Cardiac fibroblast (primary cell): Measurements from ENCODE around the gene FGGY.
A peak's percentile ranks its signal among the peaks of the same experiment; 100 is the strongest.

Experiments used
- DNase-seq, 2 donors: peaks; one replicate each; pipeline versions ENCODE4 v3.0.0 to v3.0.0-alpha.2; 2010; ENCODE audit warnings: low read depth in 2 of 2
- H3K4me3 ChIP-seq, 2 donors: replicated peaks in 1 of 2; 1 replicate in 1 of 2; 2 replicates in 1 of 2; pipeline ENCODE4 v1.5.1; 2011; ENCODE audit warnings: low read depth in 2 of 2, low read length in 2 of 2, mild to moderate bottlenecking in 2 of 2, moderate library complexity in 1 of 2
- TF ChIP-seq, protein P1 (sequence below): IDR thresholded peaks from one replicate; pipeline ENCODE4 v1.5.1; 2011; ENCODE audit warnings: low read depth, mild to moderate bottlenecking, low read length, inconsistent platforms

FGGY gene

DNA sequence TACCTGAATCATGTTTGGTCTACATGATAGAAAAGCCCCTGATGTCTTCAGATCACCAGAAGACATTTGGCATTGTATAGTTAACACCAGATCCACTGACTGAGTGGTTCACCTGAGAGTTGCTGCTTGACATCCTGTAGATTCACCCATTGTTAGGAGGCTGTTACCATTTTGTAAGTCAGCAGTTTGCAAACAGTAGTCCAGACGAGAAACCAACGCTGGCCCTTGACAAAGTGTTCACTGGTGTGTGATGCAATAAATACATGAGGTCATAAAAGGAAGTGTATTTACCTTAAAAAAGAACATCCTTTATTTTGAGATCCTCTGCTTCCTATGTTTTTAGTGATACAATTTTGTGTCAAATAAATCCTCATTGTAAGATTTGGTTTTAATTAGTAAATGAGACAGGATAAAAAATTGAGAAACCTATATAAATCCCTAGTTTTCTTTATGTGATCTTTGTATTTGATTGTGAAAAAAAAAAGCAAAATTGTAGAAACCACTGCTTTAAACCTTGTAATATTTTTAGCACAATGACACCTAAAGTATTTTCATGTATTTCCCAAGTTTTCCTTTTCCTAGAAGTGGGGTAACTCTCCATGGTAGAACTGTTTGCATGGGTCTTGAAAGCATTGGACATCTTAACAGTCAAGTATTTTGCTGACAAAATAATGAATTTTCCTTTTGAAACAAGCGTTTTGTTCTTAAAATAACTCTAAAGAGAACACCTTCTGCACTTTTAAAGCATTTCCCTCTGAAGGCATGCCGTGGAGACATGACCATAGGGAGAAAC lies 204.3 kb downstream of the FGGY start:
- DNase-seq = peak in 1 of 2 donors; percentile 42
- TF ChIP-seq, protein P1, sequence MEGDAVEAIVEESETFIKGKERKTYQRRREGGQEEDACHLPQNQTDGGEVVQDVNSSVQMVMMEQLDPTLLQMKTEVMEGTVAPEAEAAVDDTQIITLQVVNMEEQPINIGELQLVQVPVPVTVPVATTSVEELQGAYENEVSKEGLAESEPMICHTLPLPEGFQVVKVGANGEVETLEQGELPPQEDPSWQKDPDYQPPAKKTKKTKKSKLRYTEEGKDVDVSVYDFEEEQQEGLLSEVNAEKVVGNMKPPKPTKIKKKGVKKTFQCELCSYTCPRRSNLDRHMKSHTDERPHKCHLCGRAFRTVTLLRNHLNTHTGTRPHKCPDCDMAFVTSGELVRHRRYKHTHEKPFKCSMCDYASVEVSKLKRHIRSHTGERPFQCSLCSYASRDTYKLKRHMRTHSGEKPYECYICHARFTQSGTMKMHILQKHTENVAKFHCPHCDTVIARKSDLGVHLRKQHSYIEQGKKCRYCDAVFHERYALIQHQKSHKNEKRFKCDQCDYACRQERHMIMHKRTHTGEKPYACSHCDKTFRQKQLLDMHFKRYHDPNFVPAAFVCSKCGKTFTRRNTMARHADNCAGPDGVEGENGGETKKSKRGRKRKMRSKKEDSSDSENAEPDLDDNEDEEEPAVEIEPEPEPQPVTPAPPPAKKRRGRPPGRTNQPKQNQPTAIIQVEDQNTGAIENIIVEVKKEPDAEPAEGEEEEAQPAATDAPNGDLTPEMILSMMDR = no peak
- no peak overlapping the region for H3K4me3 ChIP-seq

DNA sequence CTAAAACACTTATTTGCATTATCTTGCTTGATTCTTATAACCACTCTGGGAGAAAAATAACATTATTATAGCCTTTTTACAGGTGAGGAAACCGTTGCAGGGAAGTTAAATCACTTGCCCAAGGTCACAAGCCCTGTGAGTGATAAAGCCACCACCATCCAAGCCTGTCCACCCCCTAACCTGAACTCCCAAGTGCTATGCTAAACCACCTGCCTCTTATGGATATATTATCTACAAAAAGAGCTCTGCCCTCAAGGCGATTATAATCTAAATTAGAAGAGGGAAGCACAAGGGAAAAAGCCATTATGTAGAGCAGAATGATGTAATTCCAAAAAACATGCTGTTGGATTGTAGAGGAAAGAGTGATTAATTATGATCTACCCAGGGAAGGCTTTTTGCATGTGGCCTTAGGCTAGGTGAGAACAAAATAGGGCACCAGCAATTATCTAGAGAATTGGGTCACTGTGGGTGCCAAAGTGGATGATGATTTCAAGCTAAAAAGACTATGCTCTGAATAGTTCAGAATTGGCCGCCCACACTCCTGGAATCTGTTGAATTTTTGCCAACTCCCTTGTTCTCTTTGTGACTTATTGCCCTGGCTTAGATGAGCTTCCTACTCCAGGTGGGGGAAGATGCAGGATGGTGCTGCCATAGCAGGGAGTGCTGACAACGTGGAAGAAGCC lies 205.3 kb downstream of the FGGY start:
- H3K4me3 ChIP-seq = no peak overlapping the region
- TF ChIP-seq, protein P1 = no peak
- no peak for DNase-seq

DNA sequence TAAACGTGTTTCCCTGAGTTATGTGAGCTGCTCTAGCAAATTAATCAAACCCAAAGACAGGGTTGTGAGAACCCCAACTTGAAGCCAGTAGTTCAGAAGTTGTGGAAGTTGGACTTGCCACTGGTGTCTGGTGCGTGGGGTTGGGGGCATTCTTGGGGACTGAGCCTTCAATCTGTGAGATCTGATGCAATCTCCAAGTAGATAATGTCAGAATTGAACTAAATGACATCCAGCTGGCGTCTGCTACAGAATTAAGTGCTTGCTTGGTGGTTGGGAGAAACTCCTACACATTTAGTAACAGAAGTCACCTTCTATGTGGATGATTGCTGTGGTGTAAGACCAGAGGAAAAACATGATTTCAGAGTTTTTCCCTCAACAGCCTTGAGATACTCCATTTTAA lies 207.4 kb downstream of the FGGY start:
- TF ChIP-seq, protein P1 = no peak
- DNase-seq = no peak
- no peak overlapping the region for H3K4me3 ChIP-seq

DNA sequence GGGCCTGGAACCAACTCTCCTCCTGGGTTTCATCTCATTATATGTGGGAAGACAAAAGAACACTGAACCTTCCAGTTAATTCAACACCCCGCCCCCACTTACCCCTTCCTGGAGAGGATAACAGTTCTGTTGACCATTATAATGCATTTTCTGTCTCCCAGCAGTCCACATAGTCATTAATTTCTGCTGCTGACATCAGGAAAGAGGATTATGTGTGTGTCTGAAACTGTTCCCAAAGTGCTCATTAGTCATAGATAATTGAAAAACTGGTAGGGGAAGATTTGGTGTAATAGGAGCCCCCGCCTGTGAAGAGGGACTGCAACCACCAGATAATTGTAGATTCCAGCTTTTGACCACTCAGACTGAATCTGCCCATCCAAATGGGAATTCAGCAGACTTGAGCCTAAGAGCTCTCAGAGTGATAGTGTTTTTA lies 208.7 kb downstream of the FGGY start:
- no peak overlapping the region for H3K4me3 ChIP-seq
- no peak for DNase-seq
- TF ChIP-seq, protein P1 = no peak

DNA sequence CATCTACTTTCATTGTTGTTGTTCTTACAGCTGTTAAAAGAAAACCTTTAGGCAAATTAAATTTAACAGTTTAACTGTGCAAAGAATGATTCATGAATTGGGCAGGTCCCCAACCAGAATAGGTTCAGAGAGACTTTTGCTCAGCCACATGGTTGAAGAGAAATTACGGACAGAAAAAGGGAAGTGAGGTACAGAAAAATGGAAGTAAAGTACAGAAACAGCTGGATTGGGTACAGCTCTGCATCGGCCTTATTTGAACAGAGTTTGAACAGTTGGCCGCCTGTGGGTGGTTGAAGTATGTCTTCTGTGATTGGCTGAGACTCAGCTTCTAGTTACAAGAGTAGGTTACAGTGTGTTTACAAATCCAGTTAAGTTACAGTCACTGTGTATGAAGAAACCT lies 210.1 kb downstream of the FGGY start:
- DNase-seq = peak in 1 of 2 donors; percentile 50
- TF ChIP-seq, protein P1 = no peak
- no peak overlapping the region for H3K4me3 ChIP-seq

DNA sequence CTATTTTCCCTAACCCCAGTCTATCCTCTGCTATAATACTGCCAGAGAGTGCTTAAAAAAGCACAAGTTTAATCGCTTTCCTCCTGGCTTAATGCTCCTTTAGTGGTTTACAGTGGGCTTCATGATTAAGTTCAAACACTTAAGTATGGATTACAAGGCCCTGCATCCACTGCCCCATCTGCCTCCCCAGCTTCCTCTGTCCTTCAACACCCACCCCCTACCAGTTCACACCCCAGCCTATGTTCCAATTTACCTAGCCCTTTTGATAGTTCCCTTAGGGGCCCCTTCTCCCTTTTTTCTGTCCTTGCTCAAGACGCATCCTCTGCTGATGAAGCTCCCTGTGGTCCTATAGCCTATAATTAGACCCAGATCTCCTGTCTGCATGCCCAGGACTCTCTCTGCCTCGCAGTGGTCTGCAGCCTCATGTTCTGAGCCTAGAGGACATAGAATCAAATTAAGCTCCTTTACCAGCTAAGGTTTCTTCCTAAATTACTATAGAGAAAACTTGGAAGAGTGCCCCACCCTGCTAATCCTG lies 212.5 kb downstream of the FGGY start:
- H3K4me3 ChIP-seq = no peak overlapping the region
- DNase-seq = no peak
- TF ChIP-seq, protein P1 = no peak
